GM23338 (cell line): ENCODE measurements around the gene ADAM10. TPM values are rescaled to one million over a fixed set of nuclear protein-coding genes. Genes with fewer than 3 reads are reported as not detected.
A peak's percentile ranks its signal among the peaks of the same experiment; 100 is the strongest.

ENCODE experiments used
- ATAC-seq: fragments of 200-7000 bp; cut with Tn5 transposase; 3 replicates; pipeline ENCODE4 v1.9.1; 2020
- DNase-seq: peaks from one replicate; pipeline ENCODE4 v3.0.0-alpha.2; 2015; ENCODE audit warnings: low spot score
- H2AFZ ChIP-seq: fragments of 200-600 bp; sonication (generic); 2 replicates; pipeline ENCODE4 v1.8.0; 2016; ENCODE audit warnings: antibody characterized with exemption, mild to moderate bottlenecking, moderate library complexity
- H3F3A ChIP-seq: fragments of 200-600 bp; sonication (generic); replicated peaks from 2 replicates; pipeline ENCODE4 v1.8.0; 2017; ENCODE audit warnings: antibody characterized with exemption, mixed run types, low read depth
- H3K27ac ChIP-seq: fragments of 200-600 bp; sonication (generic); 2 replicates; pipeline ENCODE4 v1.6.1; 2016; ENCODE audit warnings: low read depth
- H3K27me3 ChIP-seq: fragments of 200-600 bp; sonication (generic); 2 replicates; pipeline ENCODE4 v1.8.0; 2016; ENCODE audit warnings: mild to moderate bottlenecking, mixed run types, moderate library complexity; ENCODE audit not compliant: insufficient read depth
- H3K36me3 ChIP-seq: fragments of 200-600 bp; sonication (generic); 2 replicates; pipeline ENCODE4 v1.8.0; 2016; ENCODE audit warnings: mild to moderate bottlenecking; ENCODE audit not compliant: insufficient read depth
- H3K4me1 ChIP-seq: fragments of 200-600 bp; sonication (generic); 2 replicates; pipeline ENCODE4 v1.8.0; 2016; ENCODE audit warnings: mild to moderate bottlenecking, moderate library complexity; ENCODE audit not compliant: insufficient read depth
- H3K4me2 ChIP-seq: fragments of 200-600 bp; sonication (generic); 2 replicates; pipeline ENCODE4 v1.7.1; 2017; ENCODE audit warnings: mixed run types
- H3K4me3 ChIP-seq: fragments of 200-600 bp; sonication (generic); 2 replicates; pipeline ENCODE4 v1.6.1; 2016; ENCODE audit warnings: mixed run types
- H3K79me2 ChIP-seq: fragments of 200-600 bp; sonication (generic); replicated peaks from 2 replicates; pipeline ENCODE4 v1.8.0; 2017; ENCODE audit warnings: mild to moderate bottlenecking; ENCODE audit not compliant: insufficient read depth
- H3K9me2 ChIP-seq: fragments of 200-600 bp; sonication (generic); 2 replicates; pipeline ENCODE4 v1.8.0; 2017; ENCODE audit not compliant: insufficient read depth
- H4K20me1 ChIP-seq: fragments of 200-600 bp; sonication (generic); replicated peaks from 2 replicates; pipeline ENCODE4 v1.8.0; 2017; ENCODE audit warnings: mild to moderate bottlenecking; ENCODE audit not compliant: insufficient read depth
- H3K27ac Mint-ChIP-seq: 2 replicates; pipeline ENCODE4 v1.8.0; 2020; ENCODE audit warnings: inconsistent platforms, mild to moderate bottlenecking, moderate library complexity, mixed read lengths
- H3K27me3 Mint-ChIP-seq: 3 replicates; pipeline ENCODE4 v1.8.0; 2022; ENCODE audit warnings: low read depth, mild to moderate bottlenecking, moderate library complexity, mixed read lengths, inconsistent platforms; ENCODE audit not compliant: insufficient read depth, poor library complexity
- H3K36me3 Mint-ChIP-seq: 3 replicates; pipeline ENCODE4 v1.8.0; 2021; ENCODE audit warnings: low read depth, mild to moderate bottlenecking, inconsistent platforms, moderate library complexity, mixed read lengths
- H3K4me1 Mint-ChIP-seq: 3 replicates; pipeline ENCODE4 v1.8.0; 2020; ENCODE audit warnings: mild to moderate bottlenecking, inconsistent platforms, mixed read lengths
- H3K4me3 Mint-ChIP-seq: 3 replicates; pipeline ENCODE4 v1.8.0; 2021; ENCODE audit warnings: moderate library complexity, mild to moderate bottlenecking, inconsistent platforms, mixed read lengths
- H3K9me3 Mint-ChIP-seq: 3 replicates; pipeline ENCODE4 v1.8.0; 2020; ENCODE audit warnings: moderate library complexity, mild to moderate bottlenecking, inconsistent platforms, mixed read lengths
- CREB1 ChIP-seq: fragments of 250-450 bp; sonication (Bioruptor Pico); IDR thresholded peaks from 2 replicates; pipeline ENCODE4 v1.5.0; 2020; ENCODE audit warnings: low read depth, mild to moderate bottlenecking, moderate library complexity
- EZH2 ChIP-seq: fragments of 200-600 bp; sonication (generic); IDR thresholded peaks from one replicate; pipeline ENCODE4 v1.8.0; 2017; ENCODE audit warnings: antibody characterized with exemption, mild to moderate bottlenecking, low read depth; ENCODE audit not compliant: unreplicated experiment
- EZH2phosphoT487 ChIP-seq: fragments of 200-600 bp; sonication (generic); IDR thresholded peaks from one replicate; pipeline ENCODE4 v1.8.1; 2018; ENCODE audit warnings: antibody characterized with exemption; ENCODE audit not compliant: unreplicated experiment
- JUNB ChIP-seq: IDR thresholded peaks from one replicate; pipeline ENCODE4 v1.6.1; 2016; ENCODE audit warnings: antibody characterized with exemption; ENCODE audit not compliant: unreplicated experiment
- NANOG ChIP-seq: IDR thresholded peaks from 2 replicates; pipeline ENCODE4 v1.6.1; 2016; ENCODE audit warnings: antibody characterized with exemption, borderline replicate concordance
- POLR2AphosphoS5 ChIP-seq: IDR thresholded peaks from 2 replicates; pipeline ENCODE4 v1.6.1; 2016; ENCODE audit warnings: antibody characterized with exemption, low read depth
- STAT1 ChIP-seq: IDR thresholded peaks from one replicate; pipeline ENCODE4 v1.6.1; 2016; ENCODE audit warnings: antibody characterized with exemption; ENCODE audit not compliant: unreplicated experiment
- ZNF114 ChIP-seq: fragments of 250-450 bp; sonication (Bioruptor Pico); IDR thresholded peaks from 2 replicates; pipeline ENCODE4 v1.5.0; 2020; ENCODE audit warnings: mild to moderate bottlenecking, moderate library complexity
- ZNF331 ChIP-seq: fragments of 250-450 bp; sonication (Bioruptor Pico); IDR thresholded peaks from 2 replicates; pipeline ENCODE4 v1.5.0; 2020; ENCODE audit warnings: low read depth, mild to moderate bottlenecking, moderate library complexity
- polyA plus RNA-seq: library from polyadenylated mRNA; unstranded; fragments of >200 nt; fragmentation: Nextera tagmentation; extraction: Ambion mirVana; gene quantifications from 2 replicates; pipeline ENCODE4 v1.2.1, GENCODE V29; 2016
- total RNA-seq: library from RNA; depleted of rRNA; stranded (reverse); fragments of >200 nt; shearing (Covaris generic); gene quantifications from 2 replicates; pipeline ENCODE4 v1.2.3, GENCODE V29; 2014
- TF ChIP-seq, protein P1 (sequence below): IDR thresholded peaks from one replicate; pipeline ENCODE4 v1.6.1; 2018; ENCODE audit warnings: antibody characterized with exemption; ENCODE audit not compliant: unreplicated experiment
- TF ChIP-seq, protein P2 (sequence below): fragments of 250-450 bp; sonication (Bioruptor Pico); IDR thresholded peaks from 2 replicates; pipeline ENCODE4 v1.5.0; 2020; ENCODE audit warnings: mild to moderate bottlenecking, moderate library complexity
- TF ChIP-seq, protein P3 (sequence below), 2 experiments: fragments of 200-600 bp in 1 of 2; sonication (generic) in 1 of 2; conservative IDR thresholded peaks; 2 replicates each; pipeline versions ENCODE4 v1.5.1 to v1.6.1; 2016 to 2017; ENCODE audit warnings: antibody characterized with exemption in 2 of 2, low read depth in 2 of 2, mild to moderate bottlenecking in 2 of 2, moderate library complexity in 1 of 2
- TF ChIP-seq, protein P4 (sequence below): IDR thresholded peaks from 2 replicates; pipeline ENCODE4 v1.6.1; 2016; ENCODE audit warnings: antibody characterized with exemption

The ADAM10 gene
- total and polyA plus RNA-seq, 2 experiments from 2014 or later = 25.0 to 114 TPM

DNA sequence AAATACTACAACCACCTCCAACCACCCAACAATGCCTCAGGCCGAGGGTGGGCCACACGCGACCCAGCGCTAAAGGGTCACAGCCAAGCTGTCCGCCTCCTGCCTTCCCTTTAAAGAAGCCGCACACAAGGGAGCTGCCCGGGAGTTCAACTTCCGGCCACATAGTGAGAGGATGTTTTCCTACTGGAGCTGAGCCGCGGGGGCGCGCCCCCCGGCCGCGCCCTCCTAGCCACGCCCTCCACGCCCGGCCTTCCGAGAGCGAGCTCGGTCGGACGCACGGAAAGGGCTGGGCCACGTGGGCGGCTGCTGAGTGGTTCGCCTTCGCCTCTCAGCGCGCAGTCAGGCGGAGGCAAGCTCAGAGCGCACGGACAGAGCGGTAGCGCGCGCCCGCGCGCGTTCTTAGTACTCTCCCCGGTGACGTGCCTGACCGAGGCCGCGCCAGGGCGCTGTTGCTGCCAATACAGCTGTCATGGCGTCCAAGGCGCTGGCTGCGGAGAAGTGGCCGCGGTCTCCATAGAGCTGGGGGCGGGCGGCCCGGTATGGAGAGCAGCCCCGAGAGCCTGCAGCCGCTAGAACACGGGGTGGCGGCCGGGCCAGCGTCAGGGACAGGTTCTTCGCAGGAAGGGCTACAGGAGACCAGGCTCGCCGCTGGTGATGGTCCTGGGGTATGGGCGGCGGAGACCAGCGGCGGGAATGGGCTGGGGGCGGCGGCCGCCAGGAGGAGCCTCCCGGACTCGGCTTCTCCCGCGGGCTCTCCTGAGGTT, 21.5 kb upstream of the ADAM10 start, which contains the start of gene MINDY2:
Gene MINDY2 (plus strand): TSS at position 446 of the 764 bp plus-strand sequence. CDS start 94 bp downstream, at position 540.
- peak within 1 kb of the TSS; percentile 82 for H2AFZ ChIP-seq
- H3K4me3 ChIP-seq = peak within 1 kb of the TSS; percentile 86
- peaks cover 45% of the 10 kb centered on the region for H3K79me2 ChIP-seq
- H3K9me2 ChIP-seq = no peaks in the 10 kb centered on the region
- peaks cover 8% of the 10 kb centered on the region; the same call in 2 of the 3 replicates for H3K4me1 Mint-ChIP-seq
- peak within 1 kb of the TSS; percentile 88 for H3K4me2 ChIP-seq
- peaks cover 17% of the 10 kb centered on the region for H3K27me3 Mint-ChIP-seq
- H3K27ac Mint-ChIP-seq = peak within 1 kb of the TSS; percentile 97
- no peak within 1 kb of the TSS; the same call in 2 of the 3 replicates for H3K4me3 Mint-ChIP-seq
- no peaks in the 10 kb centered on the region; the same call in 1 of the 2 replicates for H3F3A ChIP-seq
- no peaks in the 10 kb centered on the region for H3K27me3 ChIP-seq
- DNase-seq = peak; percentile 99
- 0 out of 2 replicates have a peak, but pooled peaks cover 17% of the 10 kb centered on the region for H4K20me1 ChIP-seq
- no peaks in the 10 kb centered on the region; the same call in 2 of the 3 replicates for H3K36me3 Mint-ChIP-seq
- peaks cover 33% of the 10 kb centered on the region for H3K4me1 ChIP-seq
- TF ChIP-seq EZH2phosphoT487 = no peak
- TF ChIP-seq, protein P1, sequence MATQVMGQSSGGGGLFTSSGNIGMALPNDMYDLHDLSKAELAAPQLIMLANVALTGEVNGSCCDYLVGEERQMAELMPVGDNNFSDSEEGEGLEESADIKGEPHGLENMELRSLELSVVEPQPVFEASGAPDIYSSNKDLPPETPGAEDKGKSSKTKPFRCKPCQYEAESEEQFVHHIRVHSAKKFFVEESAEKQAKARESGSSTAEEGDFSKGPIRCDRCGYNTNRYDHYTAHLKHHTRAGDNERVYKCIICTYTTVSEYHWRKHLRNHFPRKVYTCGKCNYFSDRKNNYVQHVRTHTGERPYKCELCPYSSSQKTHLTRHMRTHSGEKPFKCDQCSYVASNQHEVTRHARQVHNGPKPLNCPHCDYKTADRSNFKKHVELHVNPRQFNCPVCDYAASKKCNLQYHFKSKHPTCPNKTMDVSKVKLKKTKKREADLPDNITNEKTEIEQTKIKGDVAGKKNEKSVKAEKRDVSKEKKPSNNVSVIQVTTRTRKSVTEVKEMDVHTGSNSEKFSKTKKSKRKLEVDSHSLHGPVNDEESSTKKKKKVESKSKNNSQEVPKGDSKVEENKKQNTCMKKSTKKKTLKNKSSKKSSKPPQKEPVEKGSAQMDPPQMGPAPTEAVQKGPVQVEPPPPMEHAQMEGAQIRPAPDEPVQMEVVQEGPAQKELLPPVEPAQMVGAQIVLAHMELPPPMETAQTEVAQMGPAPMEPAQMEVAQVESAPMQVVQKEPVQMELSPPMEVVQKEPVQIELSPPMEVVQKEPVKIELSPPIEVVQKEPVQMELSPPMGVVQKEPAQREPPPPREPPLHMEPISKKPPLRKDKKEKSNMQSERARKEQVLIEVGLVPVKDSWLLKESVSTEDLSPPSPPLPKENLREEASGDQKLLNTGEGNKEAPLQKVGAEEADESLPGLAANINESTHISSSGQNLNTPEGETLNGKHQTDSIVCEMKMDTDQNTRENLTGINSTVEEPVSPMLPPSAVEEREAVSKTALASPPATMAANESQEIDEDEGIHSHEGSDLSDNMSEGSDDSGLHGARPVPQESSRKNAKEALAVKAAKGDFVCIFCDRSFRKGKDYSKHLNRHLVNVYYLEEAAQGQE = no peak
- TF ChIP-seq JUNB = no peak
- no peak for TF ChIP-seq EZH2
- no peak for TF ChIP-seq ZNF114 (CRISPR knock-in tag)
- TF ChIP-seq, protein P2, sequence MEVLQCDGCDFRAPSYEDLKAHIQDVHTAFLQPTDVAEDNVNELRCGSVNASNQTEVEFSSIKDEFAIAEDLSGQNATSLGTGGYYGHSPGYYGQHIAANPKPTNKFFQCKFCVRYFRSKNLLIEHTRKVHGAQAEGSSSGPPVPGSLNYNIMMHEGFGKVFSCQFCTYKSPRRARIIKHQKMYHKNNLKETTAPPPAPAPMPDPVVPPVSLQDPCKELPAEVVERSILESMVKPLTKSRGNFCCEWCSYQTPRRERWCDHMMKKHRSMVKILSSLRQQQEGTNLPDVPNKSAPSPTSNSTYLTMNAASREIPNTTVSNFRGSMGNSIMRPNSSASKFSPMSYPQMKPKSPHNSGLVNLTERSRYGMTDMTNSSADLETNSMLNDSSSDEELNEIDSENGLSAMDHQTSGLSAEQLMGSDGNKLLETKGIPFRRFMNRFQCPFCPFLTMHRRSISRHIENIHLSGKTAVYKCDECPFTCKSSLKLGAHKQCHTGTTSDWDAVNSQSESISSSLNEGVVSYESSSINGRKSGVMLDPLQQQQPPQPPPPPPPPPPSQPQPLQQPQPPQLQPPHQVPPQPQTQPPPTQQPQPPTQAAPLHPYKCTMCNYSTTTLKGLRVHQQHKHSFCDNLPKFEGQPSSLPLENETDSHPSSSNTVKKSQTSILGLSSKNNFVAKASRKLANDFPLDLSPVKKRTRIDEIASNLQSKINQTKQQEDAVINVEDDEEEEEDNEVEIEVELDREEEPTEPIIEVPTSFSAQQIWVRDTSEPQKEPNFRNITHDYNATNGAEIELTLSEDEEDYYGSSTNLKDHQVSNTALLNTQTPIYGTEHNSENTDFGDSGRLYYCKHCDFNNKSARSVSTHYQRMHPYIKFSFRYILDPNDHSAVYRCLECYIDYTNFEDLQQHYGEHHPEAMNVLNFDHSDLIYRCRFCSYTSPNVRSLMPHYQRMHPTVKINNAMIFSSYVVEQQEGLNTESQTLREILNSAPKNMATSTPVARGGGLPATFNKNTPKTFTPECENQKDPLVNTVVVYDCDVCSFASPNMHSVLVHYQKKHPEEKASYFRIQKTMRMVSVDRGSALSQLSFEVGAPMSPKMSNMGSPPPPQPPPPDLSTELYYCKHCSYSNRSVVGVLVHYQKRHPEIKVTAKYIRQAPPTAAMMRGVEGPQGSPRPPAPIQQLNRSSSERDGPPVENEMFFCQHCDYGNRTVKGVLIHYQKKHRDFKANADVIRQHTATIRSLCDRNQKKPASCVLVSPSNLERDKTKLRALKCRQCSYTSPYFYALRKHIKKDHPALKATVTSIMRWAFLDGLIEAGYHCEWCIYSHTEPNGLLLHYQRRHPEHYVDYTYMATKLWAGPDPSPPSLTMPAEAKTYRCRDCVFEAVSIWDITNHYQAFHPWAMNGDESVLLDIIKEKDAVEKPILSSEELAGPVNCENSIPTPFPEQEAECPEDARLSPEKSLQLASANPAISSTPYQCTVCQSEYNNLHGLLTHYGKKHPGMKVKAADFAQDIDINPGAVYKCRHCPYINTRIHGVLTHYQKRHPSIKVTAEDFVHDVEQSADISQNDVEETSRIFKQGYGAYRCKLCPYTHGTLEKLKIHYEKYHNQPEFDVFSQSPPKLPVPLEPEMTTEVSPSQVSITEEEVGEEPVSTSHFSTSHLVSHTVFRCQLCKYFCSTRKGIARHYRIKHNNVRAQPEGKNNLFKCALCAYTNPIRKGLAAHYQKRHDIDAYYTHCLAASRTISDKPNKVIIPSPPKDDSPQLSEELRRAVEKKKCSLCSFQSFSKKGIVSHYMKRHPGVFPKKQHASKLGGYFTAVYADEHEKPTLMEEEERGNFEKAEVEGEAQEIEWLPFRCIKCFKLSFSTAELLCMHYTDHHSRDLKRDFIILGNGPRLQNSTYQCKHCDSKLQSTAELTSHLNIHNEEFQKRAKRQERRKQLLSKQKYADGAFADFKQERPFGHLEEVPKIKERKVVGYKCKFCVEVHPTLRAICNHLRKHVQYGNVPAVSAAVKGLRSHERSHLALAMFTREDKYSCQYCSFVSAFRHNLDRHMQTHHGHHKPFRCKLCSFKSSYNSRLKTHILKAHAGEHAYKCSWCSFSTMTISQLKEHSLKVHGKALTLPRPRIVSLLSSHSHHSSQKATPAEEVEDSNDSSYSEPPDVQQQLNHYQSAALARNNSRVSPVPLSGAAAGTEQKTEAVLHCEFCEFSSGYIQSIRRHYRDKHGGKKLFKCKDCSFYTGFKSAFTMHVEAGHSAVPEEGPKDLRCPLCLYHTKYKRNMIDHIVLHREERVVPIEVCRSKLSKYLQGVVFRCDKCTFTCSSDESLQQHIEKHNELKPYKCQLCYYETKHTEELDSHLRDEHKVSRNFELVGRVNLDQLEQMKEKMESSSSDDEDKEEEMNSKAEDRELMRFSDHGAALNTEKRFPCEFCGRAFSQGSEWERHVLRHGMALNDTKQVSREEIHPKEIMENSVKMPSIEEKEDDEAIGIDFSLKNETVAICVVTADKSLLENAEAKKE (CRISPR knock-in tag) = no peak
- TF ChIP-seq, protein P3, sequence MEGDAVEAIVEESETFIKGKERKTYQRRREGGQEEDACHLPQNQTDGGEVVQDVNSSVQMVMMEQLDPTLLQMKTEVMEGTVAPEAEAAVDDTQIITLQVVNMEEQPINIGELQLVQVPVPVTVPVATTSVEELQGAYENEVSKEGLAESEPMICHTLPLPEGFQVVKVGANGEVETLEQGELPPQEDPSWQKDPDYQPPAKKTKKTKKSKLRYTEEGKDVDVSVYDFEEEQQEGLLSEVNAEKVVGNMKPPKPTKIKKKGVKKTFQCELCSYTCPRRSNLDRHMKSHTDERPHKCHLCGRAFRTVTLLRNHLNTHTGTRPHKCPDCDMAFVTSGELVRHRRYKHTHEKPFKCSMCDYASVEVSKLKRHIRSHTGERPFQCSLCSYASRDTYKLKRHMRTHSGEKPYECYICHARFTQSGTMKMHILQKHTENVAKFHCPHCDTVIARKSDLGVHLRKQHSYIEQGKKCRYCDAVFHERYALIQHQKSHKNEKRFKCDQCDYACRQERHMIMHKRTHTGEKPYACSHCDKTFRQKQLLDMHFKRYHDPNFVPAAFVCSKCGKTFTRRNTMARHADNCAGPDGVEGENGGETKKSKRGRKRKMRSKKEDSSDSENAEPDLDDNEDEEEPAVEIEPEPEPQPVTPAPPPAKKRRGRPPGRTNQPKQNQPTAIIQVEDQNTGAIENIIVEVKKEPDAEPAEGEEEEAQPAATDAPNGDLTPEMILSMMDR (conservative IDR thresholded peaks at IDR 0.05; ENCODE audit: low read depth in 2 of 2) = peak; percentile 23 to 36
- TF ChIP-seq STAT1 = no peak
- TF ChIP-seq POLR2AphosphoS5 = peak; percentile 75; the same call in 1 of the 2 replicates
- no peak for TF ChIP-seq ZNF331
- TF ChIP-seq CREB1 = peak; percentile 73
- TF ChIP-seq, protein P4, sequence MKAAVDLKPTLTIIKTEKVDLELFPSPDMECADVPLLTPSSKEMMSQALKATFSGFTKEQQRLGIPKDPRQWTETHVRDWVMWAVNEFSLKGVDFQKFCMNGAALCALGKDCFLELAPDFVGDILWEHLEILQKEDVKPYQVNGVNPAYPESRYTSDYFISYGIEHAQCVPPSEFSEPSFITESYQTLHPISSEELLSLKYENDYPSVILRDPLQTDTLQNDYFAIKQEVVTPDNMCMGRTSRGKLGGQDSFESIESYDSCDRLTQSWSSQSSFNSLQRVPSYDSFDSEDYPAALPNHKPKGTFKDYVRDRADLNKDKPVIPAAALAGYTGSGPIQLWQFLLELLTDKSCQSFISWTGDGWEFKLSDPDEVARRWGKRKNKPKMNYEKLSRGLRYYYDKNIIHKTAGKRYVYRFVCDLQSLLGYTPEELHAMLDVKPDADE = 0 out of 2 replicates have a peak, but pooled peaks have one; percentile 40
- TF ChIP-seq NANOG = no peak
- ATAC-seq = peak; percentile 92
- H3K36me3 ChIP-seq = no peaks in the 10 kb centered on the region
- H3K27ac ChIP-seq = peak within 1 kb of the TSS; percentile 89
- no peaks in the 10 kb centered on the region for H3K9me3 Mint-ChIP-seq
